Keratinocyte (primary cell): ENCODE data around the gene CTSS.

Experiments used
- CTCF ChIP-seq, 3 experiments: IDR thresholded peaks in 1 of 3; conservative IDR thresholded peaks in 1 of 3; optimal IDR thresholded peaks in 1 of 3; 2 replicates in 2 of 3; 3 replicates in 1 of 3; pipeline versions ENCODE3 to v1.5.1; 2011; ENCODE audit warnings: low read length in 3 of 3, mild to moderate bottlenecking in 3 of 3, moderate library complexity in 2 of 3, control low read depth in 1 of 3, inconsistent platforms in 1 of 3; ENCODE audit not compliant: insufficient read depth in 2 of 3; ENCODE audit errors: extremely low read depth in 1 of 3
- EZH2 ChIP-seq: IDR thresholded peaks from one replicate; pipeline ENCODE4 v1.6.1; 2012; ENCODE audit warnings: inconsistent platforms, mild to moderate bottlenecking, low read length, moderate library complexity

GRCh38 chr1:150798525-150798924, 32.9 kb upstream of the CTSS start:
- TF ChIP-seq CTCF (optimal IDR thresholded peaks at IDR 0.05 in 1 of 3, IDR thresholded peaks at IDR 0.05 in 1 of 3, conservative IDR thresholded peaks at IDR 0.05 in 1 of 3; ENCODE audit: extremely low read depth in 1 of 3, insufficient read depth in 2 of 3, low read length in 3 of 3) (no peak), EZH2 (no peak)
